ENCODE data around the gene UBE2D4. TPM values are rescaled to one million over a fixed set of nuclear protein-coding genes. Genes with fewer than 3 reads are reported as not detected.
A peak's percentile ranks its signal among the peaks of the same experiment; 100 is the strongest.

Gene UBE2D4
- total and polyA plus RNA-seq, 9 of the 15 experiments (the other 6 are each of a cell fraction or from before 2014, with no cell fraction given), result 3.3 to 16.2 (median 7.5) TPM

GRCh38 chr7:43926798-43927123, 525 bp downstream of the UBE2D4 start (continued):
- TF ChIP-seq ID3 (CRISPR knock-in tag; IDR thresholded peaks at IDR 0.05) (no peak), ID3 (tag; IDR thresholded peaks at IDR 0.05) (no peak), CBFB (CRISPR knock-in tag; IDR thresholded peaks at IDR 0.05) (no peak; the same call in 1 of the 2 replicates), ZNF717 (CRISPR knock-in tag; IDR thresholded peaks at IDR 0.05) (no peak), ZNF3 (CRISPR knock-in tag; IDR thresholded peaks at IDR 0.05) (no peak), ZNF778 (CRISPR knock-in tag; IDR thresholded peaks at IDR 0.05) (no peak), ZNF512 (tag; IDR thresholded peaks at IDR 0.05) (0 out of 2 replicates have a peak, but pooled peaks have one; percentile 24), ZNF384 (IDR thresholded peaks at IDR 0.05; ENCODE audit: low read depth, low read length) (no peak), CBFA2T3 (IDR thresholded peaks at IDR 0.05) (no peak), MECOM (CRISPR knock-in tag; IDR thresholded peaks at IDR 0.05) (no peak), RBFOX2 (IDR thresholded peaks at IDR 0.05; ENCODE audit: low read depth, low read length) (no peak), CHD1 (IDR thresholded peaks at IDR 0.05; ENCODE audit: low read length) (no peak), PATZ1 (CRISPR knock-in tag; IDR thresholded peaks at IDR 0.05; ENCODE audit: borderline replicate concordance) (no peak), FOXO4 (CRISPR knock-in tag; IDR thresholded peaks at IDR 0.05) (no peak), TCF7L2 (IDR thresholded peaks at IDR 0.05; ENCODE audit: low read depth, low read length) (no peak), ILK (tag; IDR thresholded peaks at IDR 0.05; ENCODE audit: borderline replicate concordance, low read depth) (no peak), KLF16 (IDR thresholded peaks at IDR 0.05) (no peak), CGGBP1 (CRISPR knock-in tag; IDR thresholded peaks at IDR 0.05) (no peak), PTRF (tag; IDR thresholded peaks at IDR 0.05) (no peak), E2F1 (CRISPR knock-in tag; IDR thresholded peaks at IDR 0.05) (no peak; the same call in 1 of the 2 replicates)
